A673 (cell line): ENCODE measurements around the gene SH3RF3. TPM values are rescaled to one million over a fixed set of nuclear protein-coding genes. Genes with fewer than 3 reads are reported as not detected.

Experiments used
- BruUV-seq: library from RNA; stranded (reverse); fragments of 400-500 nt; replicated peaks from 2 replicates; lab custom pipeline; 2021; lab: Mats Ljungman, UMichigan
- CTCF ChIA-PET: fragments of 300-600 bp; sonication (Branson Sonifier 250); formaldehyde crosslinking; loops from one replicate; lab custom pipeline; 2022; ENCODE audit warnings: antibody characterized with exemption; lab: Charles Lee
- POLR2A ChIA-PET: fragments of 300-600 bp; sonication (Branson Sonifier 250); formaldehyde crosslinking; loops from one replicate; lab custom pipeline; 2022; ENCODE audit warnings: antibody characterized with exemption; ENCODE audit not compliant: low non-redundant PET; lab: Charles Lee
- DNase-seq: peaks from one replicate; pipeline ENCODE4 v3.0.0-alpha.2; 2015; ENCODE audit warnings: low spot score
- H3K27ac ChIP-seq: fragments of 200-600 bp; sonication (generic); 2 replicates; pipeline ENCODE4 v1.5.1; 2016; ENCODE audit warnings: mixed run types, low read depth, mild to moderate bottlenecking, mixed read lengths, antibody characterized with exemption, low read length; ENCODE audit not compliant: poor library complexity, severe bottlenecking
- H3K27me3 ChIP-seq: fragments of 200-600 bp; sonication (generic); replicated peaks from 2 replicates; pipeline ENCODE4 v1.6.1; 2017; ENCODE audit warnings: mixed run types, low read depth, mild to moderate bottlenecking, mixed read lengths, antibody characterized with exemption, low read length; ENCODE audit not compliant: insufficient read depth, poor library complexity
- H3K36me3 ChIP-seq: fragments of 200-600 bp; sonication (generic); 2 replicates; pipeline ENCODE4 v1.6.1; 2016; ENCODE audit warnings: mixed run types, mild to moderate bottlenecking, mixed read lengths, antibody characterized with exemption, low read length; ENCODE audit not compliant: insufficient read depth, poor library complexity, severe bottlenecking
- H3K4me1 ChIP-seq: fragments of 200-600 bp; sonication (generic); 2 replicates; pipeline ENCODE4 v1.6.1; 2017; ENCODE audit warnings: mixed run types, mild to moderate bottlenecking, mixed read lengths, antibody characterized with exemption, low read length; ENCODE audit not compliant: insufficient read depth, poor library complexity, severe bottlenecking
- H3K4me3 ChIP-seq: fragments of 200-600 bp; sonication (generic); 2 replicates; pipeline ENCODE4 v1.5.1; 2016; ENCODE audit warnings: low read depth, mixed run types, mild to moderate bottlenecking, mixed read lengths, low read length; ENCODE audit not compliant: poor library complexity, severe bottlenecking
- H3K9me3 ChIP-seq: fragments of 200-600 bp; sonication (generic); 2 replicates; pipeline ENCODE4 v1.6.1; 2016; ENCODE audit warnings: mixed run types, low read depth, mild to moderate bottlenecking, mixed read lengths, antibody characterized with exemption, low read length; ENCODE audit not compliant: poor library complexity, severe bottlenecking
- CTCF ChIP-seq: fragments of 300-800, 200-600 bp; sonication (generic); conservative IDR thresholded peaks from 2 replicates; pipeline ENCODE4 v1.5.1; 2017; ENCODE audit warnings: low read depth, mild to moderate bottlenecking, antibody characterized with exemption, low read length, moderate library complexity, mixed read lengths
- EZH2 ChIP-seq: fragments of 200-600 bp; sonication (generic); IDR thresholded peaks from 2 replicates; pipeline ENCODE4 v1.6.1; 2017; ENCODE audit warnings: borderline replicate concordance, low read depth, mild to moderate bottlenecking, mixed read lengths, antibody characterized with exemption, low read length; ENCODE audit not compliant: poor library complexity, severe bottlenecking
- intact Hi-C: fragments of 100-400 bp; cut with micrococcal nuclease; formaldehyde crosslinking; loops from one replicate; pipeline ENCODE4 v1.10.0; 2022; ENCODE audit not compliant: unreplicated experiment
- total RNA-seq: library from RNA; stranded (reverse); gene quantifications from 2 replicates; pipeline ENCODE4 v1.2.3, GENCODE V29; 2021

SH3RF3 gene
- total RNA-seq, 1 experiment from 2014 or later: 0.15 TPM

GRCh38 chr2:109419960-109420370 is 291.0 kb downstream of the SH3RF3 start:
- Histone ChIP-seq H3K4me3 (no peak overlapping the region), H3K4me1 (no peaks in the 10 kb centered on the region), H3K27me3 (no peaks in the 10 kb centered on the region), H3K36me3 (no peaks in the 10 kb centered on the region), H3K9me3 (no peaks in the 10 kb centered on the region), H3K27ac (no peak overlapping the region)
- POLR2A ChIA-PET: no interaction called here
- no TSS peak for BruUV-seq
- CTCF ChIA-PET: no interaction called here
- intact Hi-C loops: no loop called here
- peak; percentile 5 for DNase-seq
- no peak for TF ChIP-seq CTCF
- TF ChIP-seq EZH2: no peak

- no TSS peak for BruUV-seq
- Histone ChIP-seq H3K27me3 (no peaks in the 10 kb centered on the region), H3K27ac (no peak overlapping the region), H3K4me3 (no peak overlapping the region), H3K4me1 (no peaks in the 10 kb centered on the region), H3K36me3 (no peaks in the 10 kb centered on the region), H3K9me3 (no peaks in the 10 kb centered on the region)
- ChIA-PET POLR2A (no interaction called here), CTCF (no interaction called here)
- no peak for DNase-seq
- intact Hi-C loops: no loop called here
- TF ChIP-seq CTCF (no peak), EZH2 (no peak)
Measured at GRCh38 chr2:109421101-109421500, 292.1 kb downstream of the SH3RF3 start.

- TF ChIP-seq CTCF: no peak
- no peak for TF ChIP-seq EZH2
- BruUV-seq: no TSS peak
- CTCF ChIA-PET: no interaction called here
- intact Hi-C loops: no loop called here
- H3K36me3 ChIP-seq: no peaks in the 10 kb centered on the region
- H3K4me1 ChIP-seq: no peaks in the 10 kb centered on the region
- DNase-seq: no peak
- H3K27ac ChIP-seq: no peak overlapping the region
- H3K9me3 ChIP-seq: no peaks in the 10 kb centered on the region
- no peak overlapping the region for H3K4me3 ChIP-seq
- no peaks in the 10 kb centered on the region for H3K27me3 ChIP-seq
- POLR2A ChIA-PET: no interaction called here
Measured at GRCh38 chr2:109421642-109422041, 292.6 kb downstream of the SH3RF3 start.
